ENCODE results near the gene ANKRD17.

ANKRD17 gene

DNA sequence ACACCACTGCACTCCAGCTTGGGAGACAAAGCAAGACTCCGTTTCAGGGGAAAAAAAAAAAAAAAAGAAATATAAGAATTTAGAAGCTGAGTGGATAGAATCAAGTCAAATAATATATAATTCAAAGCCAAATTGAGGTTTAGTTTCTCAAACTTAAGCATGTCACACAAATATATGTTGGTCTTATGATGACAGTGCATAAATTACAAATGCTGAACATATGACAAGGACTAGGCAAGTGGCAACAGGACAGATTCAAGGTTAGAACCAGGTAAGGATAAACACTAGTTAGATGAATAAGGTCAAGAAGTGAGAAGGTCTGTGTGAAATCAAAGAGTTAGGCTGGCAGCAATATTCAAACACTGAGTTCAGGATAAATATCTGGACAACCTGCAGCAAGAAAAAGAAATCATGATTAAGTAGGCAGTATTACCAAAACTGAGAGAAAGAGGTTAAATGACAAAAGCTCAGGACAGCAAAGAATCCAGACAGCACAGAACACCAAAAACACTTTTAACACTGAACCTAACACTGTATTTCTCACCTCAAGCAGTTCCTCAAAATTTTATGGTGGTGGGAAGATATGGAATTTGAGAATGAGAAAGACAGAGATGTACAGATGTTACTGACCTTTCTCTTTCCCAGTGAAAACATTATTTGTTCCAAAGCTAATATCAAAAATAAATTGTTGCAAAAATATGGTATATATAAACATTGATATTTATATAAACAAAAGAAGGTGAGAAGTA is 45.4 kb downstream of the ANKRD17 start:
- H2AK5ac ChIP-seq (ENCODE audit: low read length, severe bottlenecking), result no peak overlapping the region
- no peak overlapping the region for H3K4me2 ChIP-seq (ENCODE audit: low read length, poor library complexity, severe bottlenecking)
- H3K79me1 ChIP-seq (replicated peaks; ENCODE audit: low read length, poor library complexity, severe bottlenecking), result peaks cover 1% of the 10 kb centered on the region
- peaks cover 2 to 11% of the 10 kb centered on the region in 2 experiments for H3K36me3 ChIP-seq (ENCODE audit: control insufficient read depth in 1 of 2, insufficient read depth in 2 of 2, low read depth in 1 of 2, low read length in 2 of 2)
- no peak overlapping the region for H2BK5ac ChIP-seq (ENCODE audit: low read depth, low read length, poor library complexity, severe bottlenecking)
- no peak overlapping the region for H2BK15ac ChIP-seq (ENCODE audit: low read depth, poor library complexity, severe bottlenecking)
- H3K27me3 ChIP-seq (ENCODE audit: control insufficient read depth in 1 of 2, insufficient read depth in 1 of 2, low read length in 2 of 2), result no peaks in the 10 kb centered on the region
- H4K91ac ChIP-seq (ENCODE audit: low read length), result no peak overlapping the region
- no peak overlapping the region for H2AFZ ChIP-seq (ENCODE audit: low read depth, low read length)
- H3K18ac ChIP-seq (ENCODE audit: low read depth in 1 of 2, low read length in 2 of 2), result no peak overlapping the region
- DNase-seq, result no peak
- H2BK120ac ChIP-seq (ENCODE audit: low read depth, low read length), result no peak overlapping the region
- H3K23ac ChIP-seq (ENCODE audit: low read length in 2 of 2), result no peak overlapping the region
- no peak overlapping the region for H3K9ac ChIP-seq (ENCODE audit: low read length)
- H3K4me3 ChIP-seq (ENCODE audit: insufficient read depth in 1 of 2, low read depth in 1 of 2, low read length in 2 of 2), result no peak overlapping the region
- H2BK12ac ChIP-seq (ENCODE audit: low read length in 2 of 2), result no peak overlapping the region
- no peaks in the 10 kb centered on the region for H3K9me3 ChIP-seq (ENCODE audit: control insufficient read depth, low read length)
- no peak overlapping the region for H3K4ac ChIP-seq (ENCODE audit: low read depth in 1 of 2, low read length in 2 of 2)
- no peaks in the 10 kb centered on the region for H3K4me1 ChIP-seq (ENCODE audit: control insufficient read depth, insufficient read depth, low read depth, low read length)
- WGBS, result 100% methylated on average over 1 of the region's 1 CpG
- no peak overlapping the region for H3K14ac ChIP-seq (ENCODE audit: low read length in 2 of 2)
- no peak overlapping the region for H3K27ac ChIP-seq (ENCODE audit: low read length, poor library complexity, severe bottlenecking)
- no peak overlapping the region for H4K8ac ChIP-seq (ENCODE audit: low read length)

DNA sequence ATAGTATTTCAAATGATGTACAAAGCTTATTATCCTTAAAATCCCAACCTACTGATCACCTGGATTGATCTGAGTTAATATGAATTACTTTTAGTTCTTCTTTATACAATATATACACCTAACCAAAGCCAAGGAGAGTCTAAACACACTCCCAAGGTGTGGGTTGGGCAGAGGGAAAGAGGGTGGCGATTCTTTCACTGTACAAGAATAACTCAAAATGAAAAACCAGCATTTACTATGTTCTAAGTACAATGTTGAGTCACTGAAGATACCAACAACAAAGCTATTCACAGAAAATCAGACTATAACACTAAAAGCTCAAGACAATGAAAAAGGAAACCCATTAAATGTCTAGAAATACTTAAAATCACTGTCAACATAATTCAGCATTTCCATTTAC is 46.6 kb downstream of the ANKRD17 start:
- no peak overlapping the region for H2BK12ac ChIP-seq (ENCODE audit: low read length in 2 of 2)
- peaks cover 2 to 9% of the 10 kb centered on the region in 2 experiments for H3K36me3 ChIP-seq (ENCODE audit: control insufficient read depth in 1 of 2, insufficient read depth in 2 of 2, low read depth in 1 of 2, low read length in 2 of 2)
- no CpG with 5 or more reads among the region's 1 CpG for WGBS
- H3K14ac ChIP-seq (ENCODE audit: low read length in 2 of 2), result no peak overlapping the region
- H3K4me2 ChIP-seq (ENCODE audit: low read length, poor library complexity, severe bottlenecking), result no peak overlapping the region
- H2AK5ac ChIP-seq (ENCODE audit: low read length, severe bottlenecking), result no peak overlapping the region
- H2AFZ ChIP-seq (ENCODE audit: low read depth, low read length), result no peak overlapping the region
- peaks cover 1% of the 10 kb centered on the region for H3K79me1 ChIP-seq (replicated peaks; ENCODE audit: low read length, poor library complexity, severe bottlenecking)
- H3K4me1 ChIP-seq (ENCODE audit: control insufficient read depth, insufficient read depth, low read depth, low read length), result no peaks in the 10 kb centered on the region
- no peak overlapping the region for H4K8ac ChIP-seq (ENCODE audit: low read length)
- H2BK5ac ChIP-seq (ENCODE audit: low read depth, low read length, poor library complexity, severe bottlenecking), result no peak overlapping the region
- no peak overlapping the region for H2BK15ac ChIP-seq (ENCODE audit: low read depth, poor library complexity, severe bottlenecking)
- H3K4ac ChIP-seq (ENCODE audit: low read depth in 1 of 2, low read length in 2 of 2), result no peak overlapping the region
- H3K18ac ChIP-seq (ENCODE audit: low read depth in 1 of 2, low read length in 2 of 2), result no peak overlapping the region
- H3K4me3 ChIP-seq (ENCODE audit: insufficient read depth in 1 of 2, low read depth in 1 of 2, low read length in 2 of 2), result no peak overlapping the region
- H2BK120ac ChIP-seq (ENCODE audit: low read depth, low read length), result no peak overlapping the region
- no peak overlapping the region for H3K9ac ChIP-seq (ENCODE audit: low read length)
- H3K23ac ChIP-seq (ENCODE audit: low read length in 2 of 2), result no peak overlapping the region
- no peaks in the 10 kb centered on the region for H3K27me3 ChIP-seq (ENCODE audit: control insufficient read depth in 1 of 2, insufficient read depth in 1 of 2, low read length in 2 of 2)
- no peaks in the 10 kb centered on the region for H3K9me3 ChIP-seq (ENCODE audit: control insufficient read depth, low read length)
- H3K27ac ChIP-seq (ENCODE audit: low read length, poor library complexity, severe bottlenecking), result no peak overlapping the region
- DNase-seq, result no peak
- no peak overlapping the region for H4K91ac ChIP-seq (ENCODE audit: low read length)

DNA sequence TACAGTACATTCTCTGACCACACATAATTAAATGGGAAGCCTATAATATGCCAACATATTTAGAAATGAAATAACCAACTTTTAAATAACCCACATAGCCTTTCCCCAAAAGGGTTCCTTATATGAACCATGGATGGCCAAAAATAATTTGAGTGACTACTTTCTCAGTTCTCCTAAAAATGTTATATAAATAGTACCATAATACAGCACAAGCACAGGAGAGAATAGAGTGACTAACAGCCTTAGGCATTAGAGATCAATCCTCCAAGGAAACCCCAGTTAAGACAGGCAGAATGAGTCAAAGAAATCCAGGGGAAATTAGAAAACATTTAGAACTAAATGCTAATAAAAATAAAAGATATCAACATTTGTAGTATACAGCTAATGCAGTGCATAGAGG is 50.2 kb downstream of the ANKRD17 start:
- no peaks in the 10 kb centered on the region for H3K9me3 ChIP-seq (ENCODE audit: control insufficient read depth, low read length)
- no peak overlapping the region for H3K23ac ChIP-seq (ENCODE audit: low read length in 2 of 2)
- H3K14ac ChIP-seq (ENCODE audit: low read length in 2 of 2), result no peak overlapping the region
- H2BK12ac ChIP-seq (ENCODE audit: low read length in 2 of 2), result no peak overlapping the region
- peak overlapping the region; percentile 55 for H3K9ac ChIP-seq (ENCODE audit: low read length)
- H2AFZ ChIP-seq (ENCODE audit: low read depth, low read length), result no peak overlapping the region
- no peak overlapping the region for H4K91ac ChIP-seq (ENCODE audit: low read length)
- no peak overlapping the region for H3K27ac ChIP-seq (ENCODE audit: low read length, poor library complexity, severe bottlenecking)
- H3K18ac ChIP-seq (ENCODE audit: low read depth in 1 of 2, low read length in 2 of 2), result no peak overlapping the region
- no peak overlapping the region for H3K4me3 ChIP-seq (ENCODE audit: insufficient read depth in 1 of 2, low read depth in 1 of 2, low read length in 2 of 2)
- no peak overlapping the region for H2BK15ac ChIP-seq (ENCODE audit: low read depth, poor library complexity, severe bottlenecking)
- H3K4me2 ChIP-seq (ENCODE audit: low read length, poor library complexity, severe bottlenecking), result no peak overlapping the region
- no peak overlapping the region for H4K8ac ChIP-seq (ENCODE audit: low read length)
- H2AK5ac ChIP-seq (ENCODE audit: low read length, severe bottlenecking), result no peak overlapping the region
- no peaks in the 10 kb centered on the region for H3K4me1 ChIP-seq (ENCODE audit: control insufficient read depth, insufficient read depth, low read depth, low read length)
- peak; percentile 54 for DNase-seq
- H2BK5ac ChIP-seq (ENCODE audit: low read depth, low read length, poor library complexity, severe bottlenecking), result no peak overlapping the region
- H3K27me3 ChIP-seq (ENCODE audit: control insufficient read depth in 1 of 2, insufficient read depth in 1 of 2, low read length in 2 of 2), result no peaks in the 10 kb centered on the region
- H3K36me3 ChIP-seq (ENCODE audit: control insufficient read depth in 1 of 2, insufficient read depth in 2 of 2, low read depth in 1 of 2, low read length in 2 of 2), result peaks cover 2 to 7% of the 10 kb centered on the region in 2 experiments
- no peak overlapping the region for H2BK120ac ChIP-seq (ENCODE audit: low read depth, low read length)
- H3K4ac ChIP-seq (ENCODE audit: low read depth in 1 of 2, low read length in 2 of 2), result no peak overlapping the region
- no peaks in the 10 kb centered on the region for H3K79me1 ChIP-seq (replicated peaks; ENCODE audit: low read length, poor library complexity, severe bottlenecking)

DNA sequence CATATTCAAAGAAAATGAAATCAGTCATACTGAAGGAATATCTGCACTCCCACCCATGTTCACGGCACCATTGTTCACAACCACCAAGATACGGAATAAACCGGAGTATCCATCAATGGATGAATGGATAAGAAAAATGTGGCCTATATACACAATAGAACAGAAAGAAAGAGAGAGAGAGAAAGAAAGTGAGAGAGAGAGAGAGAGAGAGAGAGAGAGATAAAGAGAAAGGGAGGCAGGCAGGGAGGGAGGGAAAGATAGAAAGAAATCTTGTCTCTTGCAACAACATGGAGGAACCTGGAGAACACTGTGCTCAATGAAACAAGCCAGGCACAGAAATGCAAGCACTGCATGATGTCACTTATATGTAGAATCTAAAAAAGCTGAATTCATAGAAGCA is 52.4 kb downstream of the ANKRD17 start:
- Histone ChIP-seq H2BK5ac (ENCODE audit: low read depth, low read length, poor library complexity, severe bottlenecking) (no peak overlapping the region), H3K23ac (ENCODE audit: low read length in 2 of 2) (no peak overlapping the region), H2BK15ac (ENCODE audit: low read depth, poor library complexity, severe bottlenecking) (no peak overlapping the region), H3K79me1 (replicated peaks; ENCODE audit: low read length, poor library complexity, severe bottlenecking) (no peaks in the 10 kb centered on the region), H3K14ac (ENCODE audit: low read length in 2 of 2) (no peak overlapping the region), H3K36me3 (ENCODE audit: control insufficient read depth in 1 of 2, insufficient read depth in 2 of 2, low read depth in 1 of 2, low read length in 2 of 2) (peaks cover 0 to 2% of the 10 kb centered on the region in 2 experiments), H3K9me3 (ENCODE audit: control insufficient read depth, low read length) (no peaks in the 10 kb centered on the region), H3K4ac (ENCODE audit: low read depth in 1 of 2, low read length in 2 of 2) (no peak overlapping the region), H3K18ac (ENCODE audit: low read depth in 1 of 2, low read length in 2 of 2) (no peak overlapping the region), H3K4me3 (ENCODE audit: insufficient read depth in 1 of 2, low read depth in 1 of 2, low read length in 2 of 2) (no peak overlapping the region), H4K91ac (ENCODE audit: low read length) (no peak overlapping the region), H3K4me2 (ENCODE audit: low read length, poor library complexity, severe bottlenecking) (no peak overlapping the region), H3K9ac (ENCODE audit: low read length) (no peak overlapping the region), H2AFZ (ENCODE audit: low read depth, low read length) (no peak overlapping the region), H2BK12ac (ENCODE audit: low read length in 2 of 2) (no peak overlapping the region), H2BK120ac (ENCODE audit: low read depth, low read length) (no peak overlapping the region), H2AK5ac (ENCODE audit: low read length, severe bottlenecking) (no peak overlapping the region), H3K27me3 (ENCODE audit: control insufficient read depth in 1 of 2, insufficient read depth in 1 of 2, low read length in 2 of 2) (no peaks in the 10 kb centered on the region), H3K4me1 (ENCODE audit: control insufficient read depth, insufficient read depth, low read depth, low read length) (no peaks in the 10 kb centered on the region), H3K27ac (ENCODE audit: low read length, poor library complexity, severe bottlenecking) (no peak overlapping the region), H4K8ac (ENCODE audit: low read length) (no peak overlapping the region)
- DNase-seq, result no peak
- WGBS, result no CpG with 5 or more reads among the region's 3 CpGs

Measured in mesenchymal stem cell (in vitro differentiated cells and primary cell).